Muscle layer of duodenum (tissue), 2 donors: ENCODE measurements around the gene RORC.

Experiments used
- H3K27ac ChIP-seq: one replicate; pipeline ENCODE4 v1.7.0; 2013; ENCODE audit warnings: mild to moderate bottlenecking, low read length
- H3K27me3 ChIP-seq: one replicate; pipeline ENCODE4 v1.7.0; 2013; ENCODE audit warnings: low read depth, mild to moderate bottlenecking, control low read depth, low read length
- H3K36me3 ChIP-seq, 2 donors: one replicate each; pipeline ENCODE4 v1.7.0; 2013; ENCODE audit warnings: low read length in 2 of 2, control low read depth in 1 of 2, mild to moderate bottlenecking in 1 of 2; ENCODE audit not compliant: insufficient read depth in 2 of 2, control insufficient read depth in 1 of 2
- H3K4me1 ChIP-seq, 2 donors: one replicate each; pipeline ENCODE4 v1.7.0; 2013; ENCODE audit warnings: low read length in 2 of 2, mild to moderate bottlenecking in 2 of 2, control low read depth in 1 of 2, moderate library complexity in 1 of 2; ENCODE audit not compliant: insufficient read depth in 2 of 2, control insufficient read depth in 1 of 2
- H3K4me3 ChIP-seq, 2 donors: one replicate each; pipeline ENCODE4 v1.7.0; 2013; ENCODE audit warnings: low read length in 2 of 2, low read depth in 1 of 2, mild to moderate bottlenecking in 1 of 2
- H3K9me3 ChIP-seq, 2 donors: one replicate each; pipeline ENCODE4 v1.7.0; 2013; ENCODE audit warnings: low read length in 2 of 2, control low read depth in 1 of 2, mild to moderate bottlenecking in 1 of 2; ENCODE audit not compliant: control insufficient read depth in 1 of 2
- donor health status: healthy.

Gene RORC

GRCh38 chr1:151823175-151823574 lies 8.4 kb downstream of the RORC start:
- no peak overlapping the region for H3K27ac ChIP-seq
- H3K9me3 ChIP-seq = no peaks in the 10 kb centered on the region
- no peaks in the 10 kb centered on the region for H3K36me3 ChIP-seq
- no peaks in the 10 kb centered on the region for H3K4me1 ChIP-seq
- no peak overlapping the region for H3K4me3 ChIP-seq
- H3K27me3 ChIP-seq = no peaks in the 10 kb centered on the region

GRCh38 chr1:151822404-151822803 lies 9.2 kb downstream of the RORC start:
- no peaks in the 10 kb centered on the region for H3K36me3 ChIP-seq
- H3K9me3 ChIP-seq = no peaks in the 10 kb centered on the region
- H3K27me3 ChIP-seq = no peaks in the 10 kb centered on the region
- H3K4me1 ChIP-seq = no peaks in the 10 kb centered on the region
- no peak overlapping the region for H3K4me3 ChIP-seq
- no peak overlapping the region for H3K27ac ChIP-seq

DNA sequence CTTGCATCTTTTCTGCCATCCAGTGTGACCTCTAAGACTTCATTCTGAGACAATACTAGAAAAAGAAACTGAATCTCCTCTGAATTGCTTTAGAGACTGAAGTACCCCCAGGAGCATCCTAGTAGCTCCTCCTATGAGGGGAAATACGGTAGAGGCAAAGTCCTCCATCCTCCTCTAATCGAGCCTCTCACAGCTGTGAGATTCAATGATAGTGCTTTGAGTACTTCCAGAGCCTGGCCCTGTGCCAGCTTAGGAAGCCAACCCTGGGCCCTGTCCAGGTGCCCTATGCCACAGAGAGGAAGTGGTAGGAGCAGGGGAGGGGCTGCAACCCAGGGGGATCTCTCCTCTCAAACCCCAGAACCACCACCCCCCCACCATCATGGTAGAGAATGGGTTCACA lies 10.7 kb downstream of the RORC start:
- Histone ChIP-seq H3K27me3 (no peaks in the 10 kb centered on the region), H3K4me3 (no peak overlapping the region), H3K27ac (no peak overlapping the region), H3K36me3 (no peaks in the 10 kb centered on the region), H3K9me3 (no peaks in the 10 kb centered on the region), H3K4me1 (no peaks in the 10 kb centered on the region)

DNA sequence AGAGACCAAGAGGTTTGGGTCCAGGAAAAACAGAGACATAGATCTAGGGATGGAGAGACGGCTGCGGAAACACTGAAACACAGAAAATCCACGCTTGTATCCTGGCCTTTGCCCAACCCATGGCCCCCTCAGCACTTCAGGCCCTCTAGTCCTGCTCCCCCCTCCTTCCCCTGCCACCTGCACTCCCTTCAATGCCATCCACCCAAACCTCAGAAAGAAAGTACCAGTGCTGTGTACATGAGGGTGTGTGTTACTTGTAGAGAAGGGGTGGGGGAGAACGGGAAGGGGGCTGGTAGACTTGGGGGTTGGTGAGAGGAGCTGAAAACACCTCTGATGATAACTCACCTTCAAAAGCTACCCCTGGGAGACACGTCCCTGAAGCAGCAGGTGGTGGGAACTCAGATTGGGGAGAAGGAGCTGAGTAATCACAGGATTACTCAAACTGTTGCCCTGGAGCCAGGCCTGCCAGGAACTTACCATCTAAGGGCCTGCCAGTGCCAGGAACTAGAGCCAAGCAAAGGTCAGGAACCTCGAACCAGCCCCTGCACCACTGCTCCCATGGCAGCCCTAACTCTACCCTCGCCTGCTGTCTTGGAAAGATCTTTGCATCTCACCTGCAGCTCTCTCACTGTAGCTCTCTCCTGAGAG lies 11.5 kb downstream of the RORC start:
- H3K4me3 ChIP-seq = no peak overlapping the region
- H3K27ac ChIP-seq = no peak overlapping the region
- no peaks in the 10 kb centered on the region for H3K36me3 ChIP-seq
- no peaks in the 10 kb centered on the region for H3K9me3 ChIP-seq
- H3K27me3 ChIP-seq = no peaks in the 10 kb centered on the region
- no peaks in the 10 kb centered on the region for H3K4me1 ChIP-seq

- Histone ChIP-seq H3K4me1 (no peaks in the 10 kb centered on the region), H3K27ac (no peak overlapping the region), H3K36me3 (no peaks in the 10 kb centered on the region), H3K27me3 (no peaks in the 10 kb centered on the region), H3K4me3 (no peak overlapping the region), H3K9me3 (no peaks in the 10 kb centered on the region)
Observed at GRCh38 chr1:151819227-151819835, 12.3 kb downstream of the RORC start.

GRCh38 chr1:151817353-151817730 lies 14.3 kb downstream of the RORC start:
- Histone ChIP-seq H3K4me3 (no peak overlapping the region), H3K9me3 (no peaks in the 10 kb centered on the region), H3K27me3 (no peaks in the 10 kb centered on the region), H3K27ac (no peak overlapping the region), H3K4me1 (no peaks in the 10 kb centered on the region), H3K36me3 (no peaks in the 10 kb centered on the region)

DNA sequence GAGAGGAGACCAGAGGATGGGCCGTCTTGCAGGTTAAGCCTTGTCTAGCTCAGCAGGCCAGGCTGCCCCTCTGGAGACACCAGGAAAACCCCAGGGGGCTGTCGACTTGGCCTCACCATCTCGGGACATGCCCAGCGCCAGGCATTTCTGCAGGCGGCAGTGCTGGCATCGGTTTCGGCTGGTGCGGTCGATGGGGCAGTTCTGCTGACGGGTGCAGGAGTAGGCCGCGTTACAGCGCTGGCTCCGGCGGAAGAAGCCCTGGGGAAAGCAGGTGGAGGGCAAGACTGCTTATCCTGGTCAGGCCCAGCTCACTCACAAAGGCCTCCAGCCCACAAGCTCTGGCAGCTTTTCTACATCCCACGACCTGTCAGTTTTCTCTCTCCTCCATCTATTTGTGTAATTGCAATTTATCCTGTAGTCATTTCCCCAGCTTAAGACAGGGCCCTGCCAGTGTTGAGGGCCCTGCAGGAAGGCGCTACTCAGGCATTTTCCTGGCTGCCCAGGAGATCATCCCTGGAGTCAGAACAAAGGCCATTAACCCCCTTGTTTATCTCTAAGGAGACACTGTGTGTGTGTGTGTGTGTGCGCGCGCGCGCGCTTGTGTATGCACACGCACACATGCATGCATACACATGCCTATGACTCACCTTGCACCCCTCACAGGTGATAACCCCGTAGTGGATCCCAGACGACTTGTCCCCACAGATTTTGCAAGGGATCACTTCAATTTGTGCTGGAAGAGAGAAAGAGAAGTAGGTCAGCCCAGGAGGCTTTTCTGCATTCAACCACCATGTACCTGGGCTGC lies 14.9 kb downstream of the RORC start:
- Histone ChIP-seq H3K27me3 (no peaks in the 10 kb centered on the region), H3K4me3 (no peak overlapping the region), H3K4me1 (no peaks in the 10 kb centered on the region), H3K27ac (no peak overlapping the region), H3K9me3 (no peaks in the 10 kb centered on the region), H3K36me3 (no peaks in the 10 kb centered on the region)

DNA sequence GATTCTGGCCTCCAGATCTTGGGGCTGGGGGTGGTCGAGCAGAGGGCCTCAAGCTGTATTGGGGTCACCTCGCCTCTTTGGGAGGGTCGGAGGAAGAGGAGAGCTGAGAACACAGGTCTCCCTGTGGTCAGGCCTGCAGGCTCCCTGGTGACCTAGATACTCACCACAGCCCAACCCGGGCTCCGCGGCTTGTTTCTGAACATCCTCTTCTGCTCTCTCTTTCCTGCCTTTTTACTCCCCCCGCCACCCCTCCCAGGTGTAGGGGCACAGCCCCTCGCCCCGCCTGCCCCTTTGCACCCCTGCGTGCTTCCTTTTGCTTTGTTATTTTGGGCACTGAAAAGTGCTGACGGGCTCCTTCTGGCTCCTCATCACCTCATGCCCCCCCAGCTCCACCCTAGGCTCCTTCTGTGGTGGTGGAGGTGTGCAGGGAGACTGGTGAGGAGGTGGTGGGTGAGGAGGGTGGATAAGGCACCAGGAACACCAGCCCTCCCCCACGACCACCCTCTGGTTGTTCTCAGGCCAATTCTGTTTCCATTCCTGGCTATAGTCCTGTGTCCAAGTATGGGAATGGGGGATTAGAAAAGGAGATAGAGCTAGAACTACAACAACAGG lies 15.8 kb downstream of the RORC start:
- Histone ChIP-seq H3K36me3 (no peaks in the 10 kb centered on the region), H3K4me1 (no peaks in the 10 kb centered on the region), H3K9me3 (no peaks in the 10 kb centered on the region), H3K4me3 (no peak overlapping the region), H3K27ac (no peak overlapping the region), H3K27me3 (no peaks in the 10 kb centered on the region)

- Histone ChIP-seq H3K36me3 (no peaks in the 10 kb centered on the region), H3K27me3 (no peaks in the 10 kb centered on the region), H3K4me1 (no peaks in the 10 kb centered on the region), H3K9me3 (no peaks in the 10 kb centered on the region), H3K4me3 (no peak overlapping the region), H3K27ac (no peak overlapping the region)
Observed at GRCh38 chr1:151814971-151815545, 16.5 kb downstream of the RORC start.

DNA sequence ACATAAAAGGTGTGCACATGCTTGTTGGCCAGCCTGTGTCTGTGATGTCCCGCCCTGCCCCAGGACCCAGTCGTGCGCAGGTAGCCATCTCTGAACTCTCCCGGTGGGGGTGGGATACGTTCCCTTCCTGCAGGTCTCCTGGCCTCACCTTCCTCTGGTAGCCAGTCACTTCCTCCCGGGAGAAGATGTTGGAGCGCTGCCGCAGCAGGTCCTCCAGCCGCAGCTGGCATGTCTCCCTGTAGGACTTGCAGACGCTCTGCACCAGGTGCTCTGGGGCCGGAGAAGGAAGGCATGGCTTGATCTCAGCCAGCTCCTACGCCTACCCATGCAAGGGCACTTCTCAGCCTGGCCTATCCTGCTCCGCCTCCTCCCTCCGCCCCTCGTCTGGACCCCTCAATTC lies 17.2 kb downstream of the RORC start:
- H3K27ac ChIP-seq = no peak overlapping the region
- no peaks in the 10 kb centered on the region for H3K27me3 ChIP-seq
- H3K4me1 ChIP-seq = no peaks in the 10 kb centered on the region
- H3K36me3 ChIP-seq = no peaks in the 10 kb centered on the region
- no peak overlapping the region for H3K4me3 ChIP-seq
- no peaks in the 10 kb centered on the region for H3K9me3 ChIP-seq

- Histone ChIP-seq H3K4me1 (no peaks in the 10 kb centered on the region), H3K27ac (no peak overlapping the region), H3K9me3 (no peaks in the 10 kb centered on the region), H3K36me3 (no peaks in the 10 kb centered on the region), H3K27me3 (no peaks in the 10 kb centered on the region), H3K4me3 (no peak overlapping the region)
Observed at GRCh38 chr1:151813271-151813977, 18.2 kb downstream of the RORC start.
